Kidney epithelial cell (primary cell): ENCODE measurements around the gene MTAP. TPM values are rescaled to one million over a fixed set of nuclear protein-coding genes. Genes with fewer than 3 reads are reported as not detected.
A peak's percentile ranks its signal among the peaks of the same experiment; 100 is the strongest.

Experiments
- DNase-seq: peaks from one replicate; pipeline ENCODE4 v3.0.0-alpha.2; 2010; ENCODE audit warnings: low read depth
- H3K27me3 ChIP-seq: 2 replicates; pipeline ENCODE4 v1.6.0; 2011; ENCODE audit warnings: low read length; ENCODE audit not compliant: control insufficient read depth, insufficient read depth
- H3K36me3 ChIP-seq: 2 replicates; pipeline ENCODE4 v1.5.1; 2011; ENCODE audit warnings: low read length; ENCODE audit not compliant: control insufficient read depth, insufficient read depth
- H3K4me3 ChIP-seq: 2 replicates; pipeline ENCODE4 v1.5.1; 2011; ENCODE audit warnings: low read depth, mild to moderate bottlenecking, control low read depth, low read length
- total RNA-seq: library from RNA; depleted of rRNA; stranded (reverse); fragments of >200 nt; gene quantifications from 2 replicates; pipeline ENCODE4 v1.2.3, GENCODE V29; 2015
- TF ChIP-seq, protein P1 (sequence below): IDR thresholded peaks from 2 replicates; pipeline ENCODE4 v1.5.1; 2011; ENCODE audit warnings: mild to moderate bottlenecking, moderate library complexity, low read length, control low read depth, inconsistent platforms; ENCODE audit not compliant: insufficient read depth, poor library complexity, severe bottlenecking

Gene MTAP
- total RNA-seq, 1 donor from 2014 or later = 35.1 TPM

GRCh38 chr9:21813575-21814473 is 11.4 kb downstream of the MTAP start:
- H3K36me3 ChIP-seq = peaks cover 1% of the 10 kb centered on the region
- DNase-seq = no peak
- H3K27me3 ChIP-seq = no peaks in the 10 kb centered on the region
- no peak overlapping the region for H3K4me3 ChIP-seq
- TF ChIP-seq, protein P1, sequence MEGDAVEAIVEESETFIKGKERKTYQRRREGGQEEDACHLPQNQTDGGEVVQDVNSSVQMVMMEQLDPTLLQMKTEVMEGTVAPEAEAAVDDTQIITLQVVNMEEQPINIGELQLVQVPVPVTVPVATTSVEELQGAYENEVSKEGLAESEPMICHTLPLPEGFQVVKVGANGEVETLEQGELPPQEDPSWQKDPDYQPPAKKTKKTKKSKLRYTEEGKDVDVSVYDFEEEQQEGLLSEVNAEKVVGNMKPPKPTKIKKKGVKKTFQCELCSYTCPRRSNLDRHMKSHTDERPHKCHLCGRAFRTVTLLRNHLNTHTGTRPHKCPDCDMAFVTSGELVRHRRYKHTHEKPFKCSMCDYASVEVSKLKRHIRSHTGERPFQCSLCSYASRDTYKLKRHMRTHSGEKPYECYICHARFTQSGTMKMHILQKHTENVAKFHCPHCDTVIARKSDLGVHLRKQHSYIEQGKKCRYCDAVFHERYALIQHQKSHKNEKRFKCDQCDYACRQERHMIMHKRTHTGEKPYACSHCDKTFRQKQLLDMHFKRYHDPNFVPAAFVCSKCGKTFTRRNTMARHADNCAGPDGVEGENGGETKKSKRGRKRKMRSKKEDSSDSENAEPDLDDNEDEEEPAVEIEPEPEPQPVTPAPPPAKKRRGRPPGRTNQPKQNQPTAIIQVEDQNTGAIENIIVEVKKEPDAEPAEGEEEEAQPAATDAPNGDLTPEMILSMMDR = peak; percentile 66

- TF ChIP-seq, protein P1 = no peak
- Histone ChIP-seq H3K27me3 (no peaks in the 10 kb centered on the region), H3K36me3 (peaks cover 1% of the 10 kb centered on the region), H3K4me3 (no peak overlapping the region)
- no peak for DNase-seq
These were observed 13.2 kb downstream of the MTAP start for GRCh38 chr9:21815643-21816042.

DNA sequence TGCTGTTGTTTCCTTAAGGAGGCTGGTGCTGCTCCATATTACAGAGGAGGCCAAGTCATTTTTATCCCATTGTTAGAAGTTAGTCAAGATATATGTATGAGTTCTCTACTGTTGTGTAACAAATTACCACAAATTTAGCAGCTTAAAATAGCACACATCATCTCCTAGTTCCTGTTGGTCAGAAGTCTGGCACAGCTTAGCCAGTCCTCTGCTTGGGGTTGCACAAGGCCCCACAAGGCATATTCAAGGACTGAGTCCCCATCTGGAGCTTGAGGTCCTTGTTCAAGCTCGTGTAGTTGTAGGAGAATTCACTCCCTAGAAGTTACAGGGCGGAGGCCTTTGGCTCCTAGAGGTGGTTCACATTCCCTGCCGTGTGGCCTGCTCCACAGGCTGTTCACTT is 14.7 kb downstream of the MTAP start:
- H3K36me3 ChIP-seq = no peaks in the 10 kb centered on the region
- no peak for DNase-seq

GRCh38 chr9:21825637-21826036 is 23.2 kb downstream of the MTAP start:
- DNase-seq = no peak
- Histone ChIP-seq H3K27me3 (no peaks in the 10 kb centered on the region), H3K36me3 (no peaks in the 10 kb centered on the region), H3K4me3 (no peak overlapping the region)
- TF ChIP-seq, protein P1 = no peak

More for the DNA sequence above, 14.7 kb downstream of the MTAP start:
- no peak overlapping the region for H3K4me3 ChIP-seq
- TF ChIP-seq, protein P1 = no peak
- no peaks in the 10 kb centered on the region for H3K27me3 ChIP-seq

DNA sequence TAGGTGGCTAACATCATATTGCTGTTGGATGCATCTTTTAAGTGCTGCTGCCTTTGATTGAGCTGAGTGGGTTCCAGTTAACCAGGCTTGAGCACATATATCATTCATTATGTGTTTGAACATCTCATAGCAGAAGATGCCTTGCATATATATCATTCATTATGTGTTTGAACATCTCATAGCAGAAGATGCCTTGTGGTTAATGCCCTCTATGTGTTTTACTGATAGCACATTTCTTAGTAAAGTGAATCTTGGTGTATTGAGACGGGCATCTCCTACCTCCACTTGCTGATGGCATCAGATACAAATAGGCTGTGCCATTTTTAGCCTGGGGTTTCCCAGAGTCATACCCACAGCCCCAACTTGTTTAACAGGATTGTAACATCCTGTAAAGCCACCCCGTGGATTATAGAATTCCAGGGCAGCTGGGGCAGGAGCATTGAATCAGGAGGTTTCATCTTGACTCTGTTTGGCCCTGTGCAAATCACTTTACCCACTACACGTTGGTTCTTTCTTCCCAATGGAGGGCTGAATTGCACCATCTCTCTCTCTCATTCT is 26.5 kb downstream of the MTAP start:
- TF ChIP-seq, protein P1 = no peak
- no peak for DNase-seq
- Histone ChIP-seq H3K27me3 (no peaks in the 10 kb centered on the region), H3K36me3 (no peaks in the 10 kb centered on the region), H3K4me3 (no peak overlapping the region)

GRCh38 chr9:21830589-21830988 is 28.2 kb downstream of the MTAP start:
- Histone ChIP-seq H3K4me3 (no peak overlapping the region), H3K36me3 (peaks cover 2% of the 10 kb centered on the region), H3K27me3 (no peaks in the 10 kb centered on the region)
- DNase-seq = no peak
- TF ChIP-seq, protein P1 = no peak
